IMR-90 (cell line): Measurements from ENCODE around the gene WNT8B. TPM values are rescaled to one million over a fixed set of nuclear protein-coding genes. Genes with fewer than 3 reads are reported as not detected.

Experiments used
- ATAC-seq: fragments of 200-7000 bp; cut with Tn5 transposase; 2 replicates; pipeline ENCODE4 v1.9.1; 2020; ENCODE audit warnings: low read depth, mild to moderate bottlenecking, moderate library complexity
- BruUV-seq: library from RNA; stranded (reverse); fragments of 400-500 nt; replicated peaks from 2 replicates; lab custom pipeline; 2021; lab: Mats Ljungman, UMichigan
- CTCF ChIA-PET: fragments of 300-600 bp; formaldehyde crosslinking; extraction: SDS; loops from one replicate; lab custom pipeline; 2021; ENCODE audit warnings: antibody characterized with exemption; lab: Yijun Ruan, JAX
- POLR2A ChIA-PET: fragments of 300-600 bp; sonication (Branson Sonifier 250); formaldehyde crosslinking; loops from one replicate; lab custom pipeline; 2022; ENCODE audit warnings: antibody characterized with exemption; ENCODE audit not compliant: unreplicated experiment; lab: Charles Lee
- DNase-seq: peaks from one replicate; pipeline ENCODE4 v3.0.0; 2013
- H2AFZ ChIP-seq: replicated peaks from 2 replicates; pipeline ENCODE3; 2013; ENCODE audit warnings: low read length, mild to moderate bottlenecking; ENCODE audit not compliant: poor library complexity
- H2AK5ac ChIP-seq: 2 replicates; pipeline ENCODE4 v1.6.1; 2013; ENCODE audit warnings: low read depth, low read length, inconsistent platforms
- H2AK9ac ChIP-seq: replicated peaks from 2 replicates; pipeline ENCODE3; 2013; ENCODE audit warnings: mild to moderate bottlenecking, low read depth, low read length, moderate library complexity; ENCODE audit not compliant: poor library complexity
- H2BK120ac ChIP-seq: 2 replicates; pipeline ENCODE4 v1.6.1; 2013; ENCODE audit warnings: low read depth, low read length, inconsistent platforms
- H2BK15ac ChIP-seq: 3 replicates; pipeline ENCODE4 v1.6.1; 2013; ENCODE audit warnings: low read depth, low read length, inconsistent platforms
- H2BK20ac ChIP-seq: 2 replicates; pipeline ENCODE4 v1.6.1; 2013; ENCODE audit warnings: low read depth, mild to moderate bottlenecking, inconsistent platforms, low read length, moderate library complexity
- H2BK5ac ChIP-seq: 2 replicates; pipeline ENCODE4 v1.6.1; 2013; ENCODE audit warnings: mild to moderate bottlenecking, low read depth, low read length, inconsistent platforms; ENCODE audit not compliant: poor library complexity, severe bottlenecking
- H3K14ac ChIP-seq: replicated peaks from 2 replicates; pipeline ENCODE4 v1.6.1; 2013; ENCODE audit warnings: low read depth, low read length, inconsistent platforms
- H3K18ac ChIP-seq: 2 replicates; pipeline ENCODE4 v1.6.1; 2013; ENCODE audit warnings: low read depth, low read length, control low read depth
- H3K23ac ChIP-seq: 2 replicates; pipeline ENCODE4 v1.6.1; 2013; ENCODE audit warnings: low read depth, low read length, inconsistent platforms
- H3K27ac ChIP-seq: 2 replicates; pipeline ENCODE4 v1.5.1; 2013; ENCODE audit warnings: mild to moderate bottlenecking, control low read depth, low read length; ENCODE audit not compliant: insufficient read depth
- H3K27me3 ChIP-seq: 2 replicates; pipeline ENCODE4 v1.6.1; 2013; ENCODE audit warnings: low read length; ENCODE audit not compliant: control insufficient read depth, insufficient read depth
- H3K36me3 ChIP-seq: 2 replicates; pipeline ENCODE4 v1.6.1; 2013; ENCODE audit warnings: low read length, mixed read lengths; ENCODE audit not compliant: control insufficient read depth, insufficient read depth
- H3K4ac ChIP-seq: 2 replicates; pipeline ENCODE4 v1.6.1; 2013; ENCODE audit warnings: low read depth, low read length, inconsistent platforms
- H3K4me1 ChIP-seq: 2 replicates; pipeline ENCODE4 v1.6.1; 2013; ENCODE audit warnings: low read length, mixed read lengths; ENCODE audit not compliant: control insufficient read depth, insufficient read depth
- H3K4me2 ChIP-seq: 2 replicates; pipeline ENCODE4 v1.6.1; 2013; ENCODE audit warnings: low read depth, mild to moderate bottlenecking, control low read depth, low read length, moderate library complexity
- H3K4me3 ChIP-seq: 2 replicates; pipeline ENCODE4 v1.5.1; 2013; ENCODE audit warnings: low read depth, mild to moderate bottlenecking, control low read depth, low read length, moderate library complexity; ENCODE audit not compliant: insufficient read depth
- H3K56ac ChIP-seq: 2 replicates; pipeline ENCODE4 v1.6.1; 2013; ENCODE audit warnings: low read length, inconsistent platforms; ENCODE audit not compliant: insufficient read depth; ENCODE audit errors: extremely low read depth
- H3K79me1 ChIP-seq, 2 experiments: 2 replicates each; pipeline ENCODE4 v1.6.1; 2013; ENCODE audit warnings: low read length in 2 of 2, inconsistent platforms in 1 of 2, low read depth in 1 of 2
- H3K9ac ChIP-seq: 2 replicates; pipeline ENCODE4 v1.6.1; 2013; ENCODE audit warnings: low read depth, low read length, control low read depth
- H3K9me1 ChIP-seq: 2 replicates; pipeline ENCODE4 v1.6.1; 2013; ENCODE audit warnings: low read length, inconsistent platforms; ENCODE audit not compliant: insufficient read depth
- H3K9me3 ChIP-seq: 2 replicates; pipeline ENCODE4 v1.6.1; 2013; ENCODE audit warnings: low read length; ENCODE audit not compliant: control insufficient read depth, insufficient read depth
- H4K20me1 ChIP-seq: 2 replicates; pipeline ENCODE4 v1.6.1; 2013; ENCODE audit warnings: low read length, inconsistent platforms; ENCODE audit not compliant: insufficient read depth
- H4K5ac ChIP-seq: 2 replicates; pipeline ENCODE4 v1.6.1; 2013; ENCODE audit warnings: mild to moderate bottlenecking, low read depth, low read length, control low read depth
- H4K8ac ChIP-seq, 2 experiments: 2 replicates each; pipeline ENCODE4 v1.6.1; 2013; ENCODE audit warnings: low read depth in 2 of 2, low read length in 2 of 2, control low read depth in 1 of 2, inconsistent platforms in 1 of 2
- H4K91ac ChIP-seq: 2 replicates; pipeline ENCODE4 v1.6.1; 2013; ENCODE audit warnings: low read depth, low read length, inconsistent platforms; ENCODE audit not compliant: insufficient read depth
- BHLHE40 ChIP-seq: fragments of 150-350 bp; IDR thresholded peaks from 2 replicates; pipeline ENCODE4 v1.6.1; 2016; ENCODE audit warnings: mild to moderate bottlenecking, low read depth, low read length
- CEBPB ChIP-seq: IDR thresholded peaks from 2 replicates; pipeline ENCODE4 v1.6.1; 2012; ENCODE audit warnings: low read depth, low read length, improper control_type of control experiment
- CHD1 ChIP-seq: IDR thresholded peaks from 2 replicates; pipeline ENCODE4 v1.6.1; 2012; ENCODE audit warnings: low read depth, low read length, improper control_type of control experiment
- CTCF ChIP-seq: conservative IDR thresholded peaks from 2 replicates; pipeline ENCODE4 v1.5.1; 2012; ENCODE audit warnings: mild to moderate bottlenecking, low read depth, low read length, improper control_type of control experiment
- ELK1 ChIP-seq: fragments of 150-350 bp; IDR thresholded peaks from 2 replicates; pipeline ENCODE4 v1.6.1; 2016; ENCODE audit warnings: low read depth, mild to moderate bottlenecking, low read length, moderate library complexity, borderline replicate concordance
- FOS ChIP-seq: fragments of 150-350 bp; IDR thresholded peaks from 2 replicates; pipeline ENCODE4 v1.6.1; 2016; ENCODE audit warnings: low read depth, low read length
- MAFK ChIP-seq: IDR thresholded peaks from 2 replicates; pipeline ENCODE4 v1.6.1; 2012; ENCODE audit warnings: low read depth, low read length, improper control_type of control experiment
- MAZ ChIP-seq: IDR thresholded peaks from 2 replicates; pipeline ENCODE4 v1.6.1; 2012; ENCODE audit warnings: low read depth, mild to moderate bottlenecking, low read length, improper control_type of control experiment, moderate library complexity, borderline replicate concordance
- MXI1 ChIP-seq: IDR thresholded peaks from 2 replicates; pipeline ENCODE4 v1.6.1; 2012; ENCODE audit warnings: low read depth, mild to moderate bottlenecking, low read length, moderate library complexity, borderline replicate concordance
- NFE2L2 ChIP-seq: fragments of 150-350 bp; IDR thresholded peaks from 2 replicates; pipeline ENCODE4 v1.6.1; 2016; ENCODE audit warnings: low read depth, mild to moderate bottlenecking, low read length
- POLR2A ChIP-seq: IDR thresholded peaks from 2 replicates; pipeline ENCODE4 v1.6.1; 2012; ENCODE audit warnings: mild to moderate bottlenecking, low read depth, low read length
- RAD21 ChIP-seq: IDR thresholded peaks from 2 replicates; pipeline ENCODE4 v1.6.1; 2012; ENCODE audit warnings: low read length, improper control_type of control experiment
- RCOR1 ChIP-seq: IDR thresholded peaks from 2 replicates; pipeline ENCODE4 v1.6.1; 2012; ENCODE audit warnings: mild to moderate bottlenecking, low read length, improper control_type of control experiment; ENCODE audit not compliant: insufficient replicate concordance
- RFX5 ChIP-seq: IDR thresholded peaks from 2 replicates; pipeline ENCODE4 v1.8.0; 2012; ENCODE audit warnings: low read depth, mild to moderate bottlenecking, low read length, moderate library complexity
- SMC3 ChIP-seq: fragments of 150-350 bp; IDR thresholded peaks from 2 replicates; pipeline ENCODE4 v1.6.1; 2016; ENCODE audit warnings: low read depth, mild to moderate bottlenecking, antibody characterized with exemption, low read length, moderate library complexity
- USF2 ChIP-seq: fragments of 150-350 bp; IDR thresholded peaks from 2 replicates; pipeline ENCODE4 v1.6.1; 2017; ENCODE audit warnings: mild to moderate bottlenecking, antibody characterized with exemption, low read length, low read depth
- WGBS, 2 experiments: methylation state at CpG; one replicate each; pipeline versions ENCODE4 v1.1.5 to v1.1.7; 2013; ENCODE audit warnings: missing lambda C conversion rate in 2 of 2; ENCODE audit not compliant: insufficient read length in 1 of 2; ENCODE audit errors: extremely low coverage in 2 of 2; 5-methylcytosine and 5-hydroxymethylcytosine counted together
- dilution Hi-C: fragments of 300-500 bp; cut with HindIII; formaldehyde crosslinking; loops from one replicate; pipeline ENCODE4 v1.14.3; 2018; ENCODE audit warnings: low sequenced_read_pairs; ENCODE audit not compliant: unreplicated experiment
- in situ Hi-C: fragments of 300-500 bp; cut with MboI; formaldehyde crosslinking; loops from 3 replicates; pipeline ENCODE4 v1.14.3; 2019; ENCODE audit warnings: low sequenced_read_pairs, inconsistent platforms, mixed read lengths
- intact Hi-C: fragments of 100-400 bp; cut with micrococcal nuclease; formaldehyde crosslinking; loops from 2 replicates; pipeline ENCODE4 v1.10.0; 2022
- polyA plus RNA-seq, 3 experiments: library from polyadenylated mRNA; depleted of rRNA; stranded (reverse); fragments of >200 nt; gene quantifications; 2 replicates each; pipeline ENCODE4 v1.2.3, GENCODE V29; 2012; ENCODE audit warnings: low replicate concordance in 1 of 3
- total RNA-seq: library from RNA; depleted of rRNA; stranded (reverse); fragments of >200 nt; gene quantifications from 2 replicates; pipeline ENCODE4 v1.2.3, GENCODE V29; 2012

WNT8B gene
- total and polyA plus RNA-seq, 2 of the 4 experiments (the other 2 are of a cell fraction), result 0.03 TPM; not detected in 1

GRCh38 chr10:100522945-100523344 is 60.1 kb downstream of the WNT8B start:
- TF ChIP-seq RFX5 (no peak), CEBPB (no peak), POLR2A (no peak), SMC3 (no peak), USF2 (no peak), ELK1 (no peak), RAD21 (no peak), CTCF (no peak), RCOR1 (no peak), CHD1 (no peak), MAFK (no peak), FOS (no peak), BHLHE40 (no peak), MAZ (no peak), NFE2L2 (no peak), MXI1 (no peak)
- no peaks in the 10 kb centered on the region for H3K27me3 ChIP-seq
- no peak overlapping the region for H2BK5ac ChIP-seq
- intact Hi-C loops, result no loop called here
- POLR2A ChIA-PET, result no interaction called here
- no peak overlapping the region for H3K9ac ChIP-seq
- dilution Hi-C loops, result no loop called here
- H2BK20ac ChIP-seq, result no peak overlapping the region
- no peak overlapping the region for H3K4me3 ChIP-seq
- H2BK15ac ChIP-seq, result no peak overlapping the region
- H4K20me1 ChIP-seq, result no peaks in the 10 kb centered on the region
- H4K5ac ChIP-seq, result no peak overlapping the region
- H3K4ac ChIP-seq, result no peak overlapping the region
- no peak overlapping the region for H3K4me2 ChIP-seq
- no peaks in the 10 kb centered on the region for H3K9me3 ChIP-seq
- no peak overlapping the region for H2BK120ac ChIP-seq
- H2AK5ac ChIP-seq, result no peak overlapping the region
- H3K79me1 ChIP-seq, result peaks cover 6 to 17% of the 10 kb centered on the region in 2 experiments
- H4K8ac ChIP-seq, result no peak overlapping the region
- H3K27ac ChIP-seq, result no peak overlapping the region
- H2AK9ac ChIP-seq, result no peak overlapping the region
- H2AFZ ChIP-seq, result no peak overlapping the region
- no peak overlapping the region for H4K91ac ChIP-seq
- no peak overlapping the region for H3K23ac ChIP-seq
- no peak for ATAC-seq
- 90% methylated on average over 7 of the region's 9 CpGs; no CpG with 5 or more reads in 1 of the 2 experiments for WGBS, 2 experiments
- peaks cover 25% of the 10 kb centered on the region for H3K36me3 ChIP-seq
- H3K56ac ChIP-seq, result no peak overlapping the region
- 0 out of 2 replicates have a peak, but pooled peaks cover 7% of the 10 kb centered on the region for H3K9me1 ChIP-seq
- peak; percentile 46 for DNase-seq
- in situ Hi-C loops, result no loop called here
- H3K4me1 ChIP-seq, result peaks cover 5% of the 10 kb centered on the region; the same call in 1 of the 2 replicates
- no TSS peak for BruUV-seq
- CTCF ChIA-PET, result interaction anchor here (1.0 to 1.1 kb wide), 2 partner anchors 13 to 356 kb away, joined by 4 to 5 read pairs; partner anchors contain the start of gene HIF1AN
- no peak overlapping the region for H3K14ac ChIP-seq
- H3K18ac ChIP-seq, result no peak overlapping the region
